NOMO-1 (cell line): Measurements from ENCODE around the gene DEK.
A peak's percentile ranks its signal among the peaks of the same experiment; 100 is the strongest.
"Not testable (repeated sequence)": the region's sequence is repeated elsewhere in the genome, so short reads cannot be mapped to it uniquely, and the experiment has no call there.

Experiments
- DNase-seq, 2 experiments: peaks; one replicate each; lab custom pipeline; 2025; ENCODE audit not compliant: unreplicated experiment in 2 of 2; lab: John Stamatoyannopoulos, UW

Gene DEK

DNA sequence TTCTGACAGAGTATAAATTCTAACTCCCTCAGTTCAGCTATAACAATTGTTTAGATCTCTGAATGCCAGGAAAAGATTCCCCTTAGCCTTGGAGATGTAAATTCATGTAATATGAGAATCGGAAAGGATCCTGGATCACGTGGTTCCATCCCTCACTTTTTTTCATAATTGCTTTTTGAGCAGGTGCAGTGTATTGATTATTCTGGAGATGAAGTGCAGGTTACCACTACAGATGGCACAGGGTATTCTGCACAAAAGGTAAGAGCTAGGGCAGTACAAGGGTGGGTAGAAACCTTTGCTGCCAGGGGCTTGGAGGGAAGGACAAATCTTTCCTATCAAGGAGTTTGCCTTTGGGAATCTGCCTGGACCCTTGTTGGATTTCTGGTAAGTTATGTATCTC is 56.4 kb downstream of the DEK start:
- DNase-seq, result no peak

DNA sequence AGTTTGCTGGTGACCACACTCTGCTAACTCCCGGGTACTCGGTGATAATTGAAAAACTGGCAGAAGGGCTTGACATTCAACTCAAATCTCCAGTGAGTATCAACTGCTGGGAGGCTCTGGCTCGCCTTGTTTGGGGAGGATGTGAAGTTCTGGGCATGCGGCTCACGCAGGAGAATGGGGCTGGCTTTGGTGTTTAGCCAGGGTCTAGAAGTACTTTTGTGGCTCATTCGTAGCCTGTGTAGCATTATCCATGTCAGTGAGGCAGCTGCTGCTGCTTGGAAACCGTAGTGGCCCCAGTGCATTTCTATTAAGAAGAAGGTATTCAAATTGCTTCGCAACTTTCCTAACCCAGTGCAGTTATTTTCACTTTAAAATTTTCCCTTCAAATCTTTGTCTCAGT is 56.9 kb downstream of the DEK start:
- no peak for DNase-seq

DNA sequence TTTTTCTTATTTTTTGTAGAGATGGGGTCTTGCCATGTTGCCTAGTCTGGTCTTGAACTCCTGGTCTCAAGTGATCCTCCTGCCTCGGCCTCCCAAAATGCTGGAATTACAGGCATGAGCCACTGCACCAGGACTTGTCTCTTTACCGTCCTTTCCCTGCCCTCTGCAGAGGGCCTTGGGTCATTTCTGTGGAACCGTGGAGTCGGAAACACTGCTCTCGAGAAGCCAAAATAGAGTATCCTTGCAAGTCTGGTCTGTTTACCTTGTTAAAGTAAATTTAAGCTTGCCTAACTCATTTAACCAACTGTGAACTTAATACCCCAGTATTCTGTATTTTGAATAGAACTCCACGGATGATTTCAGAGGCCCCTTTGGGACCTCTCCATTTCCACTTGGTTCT is 57.7 kb downstream of the DEK start:
- DNase-seq, result no peak

DNA sequence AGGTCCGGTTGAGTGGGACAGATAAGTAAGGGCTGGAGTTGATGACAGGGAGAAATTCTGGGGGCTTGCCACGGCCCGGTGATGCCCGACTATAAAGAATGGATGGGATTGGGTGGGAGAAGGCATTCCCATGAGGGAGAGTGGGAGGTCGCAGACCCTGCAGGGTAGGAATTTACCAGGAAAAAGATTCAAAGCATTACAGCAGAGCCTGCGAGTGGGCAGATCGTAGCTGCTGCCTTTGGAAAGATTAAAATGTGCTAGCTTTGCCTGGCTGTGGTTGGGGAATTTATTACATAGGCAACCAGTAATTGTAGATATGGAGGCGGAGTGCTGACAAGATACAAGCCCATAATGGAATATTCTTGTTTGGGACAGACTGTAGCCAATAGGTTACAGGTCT is 59.6 kb downstream of the DEK start:
- no peak for DNase-seq

DNA sequence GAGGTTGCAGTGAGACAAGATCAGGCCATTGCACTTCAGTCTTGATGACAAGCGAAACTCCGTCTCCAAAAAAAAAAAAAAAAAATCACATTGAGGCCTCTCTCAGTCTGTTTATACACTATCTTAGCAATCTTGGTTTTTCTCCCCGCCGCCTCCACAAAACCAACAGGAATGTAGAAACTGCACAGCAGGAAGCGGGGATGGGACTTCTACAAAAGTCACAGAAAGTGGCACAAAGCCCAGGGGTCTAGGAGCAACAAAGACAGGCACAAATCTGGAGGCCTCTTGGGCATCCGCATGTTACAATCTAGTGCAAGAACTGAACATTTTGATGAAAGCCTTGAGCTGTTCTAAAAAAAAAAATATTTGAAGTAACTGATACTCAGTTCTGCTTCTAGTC is 60.5 kb downstream of the DEK start:
- no peak for DNase-seq

DNA sequence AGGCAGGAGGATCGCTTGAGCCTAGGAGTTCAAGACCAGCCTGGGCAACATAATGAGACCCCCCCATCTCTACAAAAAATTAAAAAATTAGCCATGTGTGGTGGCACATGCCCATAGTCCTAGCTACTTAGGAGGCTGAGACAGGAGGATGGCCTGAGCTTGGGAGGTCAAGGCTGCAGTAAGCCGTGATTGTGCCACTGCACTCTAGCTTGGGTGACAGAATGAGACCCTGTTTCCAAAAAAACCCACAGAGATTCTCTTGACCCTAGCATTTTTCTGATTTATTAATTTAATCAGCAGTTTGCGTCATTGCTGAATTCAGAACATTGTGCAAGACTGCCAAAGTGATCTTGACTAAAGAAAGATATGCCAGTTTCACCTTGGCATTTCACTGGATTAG is 72.3 kb downstream of the DEK start:
- DNase-seq, result no peak

DNA sequence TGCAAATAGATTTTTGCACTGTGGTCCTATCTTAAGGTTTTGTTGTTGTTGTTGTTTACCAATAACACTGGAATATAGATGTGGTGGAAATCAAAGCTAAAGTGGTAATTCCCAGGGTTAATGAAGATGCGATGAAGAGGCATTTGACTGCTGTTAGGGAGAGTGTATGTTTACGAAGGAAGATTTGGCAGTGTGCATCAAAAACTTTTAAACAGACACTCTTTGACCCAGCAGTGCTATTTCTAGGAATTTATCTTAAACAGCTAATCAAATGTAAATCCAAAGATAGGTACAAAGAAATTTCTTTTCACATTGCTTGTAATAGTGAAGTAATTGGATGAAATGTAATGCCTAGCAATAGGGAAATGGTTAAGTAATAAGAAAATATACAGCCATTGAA is 75.1 kb downstream of the DEK start:
- no peak for DNase-seq

DNA sequence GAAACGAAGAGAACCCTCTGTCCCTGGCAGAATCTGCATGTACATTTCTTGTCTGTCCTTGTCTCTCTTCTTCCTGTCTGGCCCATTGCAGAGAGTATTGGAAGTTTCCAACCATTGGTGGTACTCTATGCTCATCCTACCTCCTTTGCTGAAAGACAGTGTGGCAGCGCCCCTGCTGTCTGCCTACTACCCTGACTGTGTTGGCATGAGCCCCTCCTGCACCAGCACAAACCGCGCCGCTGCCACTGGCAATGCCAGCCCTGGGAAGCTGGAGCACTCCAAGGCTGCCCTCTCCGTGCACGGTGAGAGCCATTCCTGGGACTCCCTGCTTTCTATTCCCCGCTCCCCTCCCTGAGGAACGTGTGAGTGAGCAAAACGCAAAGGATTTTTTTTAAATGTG is 76.6 kb downstream of the DEK start:
- no peak for DNase-seq

DNA sequence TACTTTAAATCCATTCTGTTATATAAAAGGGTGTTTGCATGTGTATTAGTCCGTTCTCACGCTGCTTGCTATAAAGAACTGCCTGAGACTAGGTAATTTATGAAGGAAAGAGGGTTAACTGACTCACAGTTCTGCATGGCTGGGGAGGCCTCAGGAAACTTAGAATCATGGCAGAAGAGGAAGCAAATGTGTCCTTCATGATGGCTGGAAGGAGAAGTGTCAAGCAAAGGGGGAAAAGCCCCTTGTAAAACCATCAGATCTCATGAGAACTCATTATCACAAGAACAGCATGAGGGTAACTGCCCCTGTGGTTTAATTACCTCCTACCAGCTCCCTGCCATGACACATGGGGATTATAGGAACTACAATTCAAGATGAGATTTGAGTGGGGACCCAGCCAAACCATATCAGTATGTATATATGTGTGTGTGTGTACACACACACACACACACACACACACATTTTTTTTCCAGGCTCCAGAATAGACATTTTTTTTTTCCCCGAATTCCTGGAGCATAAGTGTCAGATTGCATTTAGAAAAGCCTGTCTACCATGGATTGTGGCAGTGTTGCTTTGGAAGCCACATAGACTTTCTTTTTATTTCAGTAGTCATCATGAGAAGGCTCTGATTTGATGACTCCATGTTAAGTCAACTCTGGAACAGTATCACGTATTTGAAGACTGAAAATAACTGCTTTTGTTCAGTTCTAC is 77.6 kb downstream of the DEK start:
- DNase-seq, result peak; percentile 23 to 61

DNA sequence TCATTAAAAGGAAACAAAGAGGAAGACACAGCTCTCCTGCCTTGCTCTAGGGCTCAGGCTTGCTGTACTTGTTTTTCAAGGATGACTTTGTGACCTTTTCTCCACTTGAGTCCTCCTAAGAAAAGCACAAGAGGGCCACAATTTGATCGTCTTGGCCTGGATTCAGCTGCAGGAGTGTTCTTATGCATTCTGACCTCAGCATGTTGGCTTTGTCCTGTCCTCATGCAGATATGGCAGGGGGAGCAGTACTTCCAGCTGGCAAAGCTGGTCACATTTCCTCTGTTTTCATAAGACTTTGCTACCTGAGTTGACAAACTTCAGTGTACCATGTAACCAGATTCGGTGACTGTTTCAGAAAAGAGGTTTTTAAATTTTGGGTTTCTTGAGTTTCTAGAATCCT is 78.3 kb downstream of the DEK start:
- no peak for DNase-seq

DNA sequence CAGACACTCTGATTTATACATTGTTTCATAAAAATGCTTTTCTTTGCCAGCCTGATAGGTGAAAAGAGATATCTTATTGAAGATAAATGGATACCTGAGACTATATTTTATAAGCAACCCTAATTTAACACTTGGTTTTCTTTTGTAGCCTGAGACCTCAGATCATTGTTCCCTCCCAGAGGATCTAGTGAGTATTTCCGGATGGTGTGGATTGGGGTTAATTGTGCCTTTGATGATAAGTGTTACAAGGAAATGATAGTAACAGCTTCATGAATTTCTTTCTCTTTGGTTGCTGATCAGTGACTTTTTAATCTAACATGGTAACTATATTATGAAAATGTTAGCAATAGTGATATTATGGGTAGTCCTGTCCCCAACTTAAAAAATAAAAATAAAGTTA is 78.7 kb downstream of the DEK start:
- no peak for DNase-seq

DNA sequence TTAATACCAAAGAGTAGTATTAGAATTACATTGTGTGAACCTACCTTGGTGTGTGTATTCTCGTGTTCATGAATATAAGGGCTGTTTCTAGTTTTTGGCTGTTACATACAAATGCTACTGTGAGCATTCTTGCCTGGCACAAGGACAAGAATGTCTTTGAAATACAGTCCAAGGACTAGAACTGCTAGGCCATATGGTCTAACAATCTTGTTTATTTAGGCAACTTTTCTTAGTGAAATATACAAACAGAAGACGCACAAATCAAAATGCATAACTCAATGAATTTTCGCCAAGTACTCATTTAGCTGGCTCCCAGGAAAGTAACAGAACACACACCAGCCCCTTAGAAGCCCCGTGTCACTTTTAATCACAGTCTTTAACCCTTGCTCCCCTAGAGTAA is 80.6 kb downstream of the DEK start:
- no peak for DNase-seq

DNA sequence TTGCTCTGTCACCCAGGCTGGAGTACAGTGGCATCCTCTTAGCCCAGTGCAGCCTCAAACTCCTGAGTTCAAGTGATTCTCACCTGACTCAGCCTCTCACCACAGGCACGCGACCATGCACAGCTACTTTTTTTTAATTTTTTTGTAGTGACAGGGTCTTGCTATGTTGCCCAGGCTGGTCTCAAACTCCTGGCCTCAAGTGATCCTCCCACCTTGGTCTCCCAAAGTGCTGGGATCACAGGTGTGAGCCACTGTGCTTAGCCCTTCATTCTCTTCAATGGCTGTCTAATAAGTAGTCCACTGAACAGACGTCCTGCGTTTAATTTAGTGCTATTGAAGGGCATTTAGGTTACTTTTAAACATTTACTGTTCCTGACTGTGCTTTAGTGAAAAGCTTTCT is 81.8 kb downstream of the DEK start:
- DNase-seq, result no peak

DNA sequence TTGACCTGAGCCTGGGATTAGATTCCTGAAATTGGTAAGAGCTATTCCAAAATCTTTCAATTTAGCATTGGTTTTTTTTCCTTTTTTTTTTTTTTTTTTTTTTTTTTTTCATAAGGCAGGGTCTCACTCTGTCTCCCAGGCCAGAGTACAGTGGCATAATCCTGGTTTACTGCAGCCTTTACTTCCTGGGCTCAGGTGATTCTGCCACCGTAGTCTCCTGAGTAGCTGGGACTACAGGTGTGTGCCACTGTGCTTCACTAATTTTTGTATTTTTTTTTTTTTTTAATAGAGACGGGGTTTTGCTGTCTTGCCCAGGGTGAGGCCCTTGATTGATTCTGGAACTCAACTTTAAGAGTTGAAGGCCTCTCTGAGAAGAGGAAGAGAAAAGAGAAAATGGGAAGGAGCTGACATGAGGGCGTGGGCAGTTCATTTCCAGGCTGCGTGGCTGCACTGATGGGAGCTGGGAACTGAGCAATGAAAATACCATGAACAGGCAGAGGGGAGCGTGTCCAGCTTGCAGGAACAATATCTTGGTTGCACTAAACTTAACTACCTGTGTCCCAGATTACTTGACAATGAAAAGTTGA is 84.5 kb downstream of the DEK start:
- DNase-seq, result peak; percentile 37 to 48

DNA sequence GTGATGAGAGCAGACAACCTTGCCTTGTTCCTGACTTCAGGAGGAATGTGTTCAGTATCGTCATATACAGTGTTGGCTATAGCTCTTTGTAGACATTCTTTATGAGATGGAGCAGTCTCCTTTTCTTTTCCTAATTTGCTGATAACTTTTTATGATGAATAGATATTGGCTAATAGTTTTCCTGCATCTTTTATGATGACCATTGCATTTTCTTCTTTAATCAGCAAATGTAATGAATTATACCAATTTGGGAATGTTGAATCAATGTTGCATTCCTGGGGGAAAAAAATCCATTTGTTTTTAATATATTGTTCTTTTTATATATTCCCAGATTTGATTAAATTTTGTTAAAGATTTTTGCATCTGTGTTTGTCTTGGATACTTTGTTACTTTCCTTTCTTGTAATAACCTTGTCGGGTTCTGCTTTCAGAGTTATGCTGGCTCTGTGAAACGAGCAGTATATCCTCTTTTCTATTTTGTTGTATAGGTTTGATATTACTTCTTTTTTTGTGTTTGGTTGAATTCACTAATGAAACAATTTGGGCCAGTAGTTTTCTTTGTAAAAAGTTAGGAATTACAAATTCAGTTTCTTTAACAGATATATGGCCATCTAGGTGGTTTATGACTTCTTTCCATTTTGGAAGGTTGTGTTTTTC is 85.2 kb downstream of the DEK start:
- DNase-seq, result no peak

DNA sequence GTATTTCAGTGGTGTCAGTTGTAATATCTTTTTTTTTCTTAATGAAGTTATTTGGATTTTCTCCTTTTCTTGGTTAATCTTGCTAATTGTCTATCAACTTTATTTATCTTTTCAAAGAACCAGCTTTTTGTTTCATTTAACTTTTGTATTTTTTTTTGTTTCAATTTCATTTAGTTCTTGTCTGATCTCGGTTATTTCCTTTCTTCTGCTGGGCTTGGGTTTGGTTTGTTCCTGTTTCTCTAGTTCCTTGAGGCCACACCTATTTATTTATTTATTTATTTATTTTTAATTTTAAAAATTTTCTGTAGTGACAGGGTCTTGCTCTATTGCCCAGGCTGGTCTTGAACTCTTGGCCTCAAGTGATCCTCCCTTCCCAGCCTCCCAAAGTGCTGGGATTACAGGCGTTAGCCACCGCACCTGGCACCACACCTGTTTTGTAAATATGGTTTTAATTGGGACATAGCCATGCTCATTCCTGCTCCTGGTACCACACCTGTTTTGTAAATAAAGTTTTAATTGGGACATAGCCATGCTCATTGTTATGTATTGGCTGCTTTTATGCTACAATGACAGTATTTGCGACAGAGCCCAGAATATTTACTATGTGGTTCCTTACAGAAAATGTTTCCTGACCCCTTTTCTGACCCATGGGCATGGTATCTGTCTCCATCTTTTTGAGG is 86.9 kb downstream of the DEK start:
- no peak for DNase-seq

DNA sequence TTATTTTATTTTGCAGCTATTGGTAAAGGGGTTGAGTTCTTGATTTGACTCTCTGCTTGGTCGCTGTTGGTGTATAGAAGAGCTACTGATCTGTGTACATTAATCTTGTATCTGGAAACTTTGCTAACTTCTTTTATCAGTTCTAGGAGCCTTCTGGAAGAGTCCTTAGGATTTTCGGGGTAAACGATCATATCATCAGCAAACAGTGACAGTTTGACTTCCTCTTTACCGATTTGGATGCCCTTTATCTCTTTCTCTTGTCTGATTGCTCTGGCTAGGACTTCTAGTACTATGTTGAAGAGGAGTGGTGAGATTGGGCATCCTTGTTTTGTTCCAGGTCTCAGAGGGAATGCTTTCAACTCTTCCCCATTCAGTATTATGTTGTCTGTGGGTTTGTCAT is 88.1 kb downstream of the DEK start:
- DNase-seq, result not testable (repeated sequence)
